GM18520 (cell line): ENCODE results near the gene CCNDBP1.

Experiments used
- ATAC-seq: cut with Tn5 transposase; IDR thresholded peaks from one replicate; pipeline ENCODE4 v1.9.1; 2021; ENCODE audit not compliant: unreplicated experiment

Gene CCNDBP1

GRCh38 chr15:43243020-43243645, 57.9 kb downstream of the CCNDBP1 start:
- no peak for ATAC-seq

DNA sequence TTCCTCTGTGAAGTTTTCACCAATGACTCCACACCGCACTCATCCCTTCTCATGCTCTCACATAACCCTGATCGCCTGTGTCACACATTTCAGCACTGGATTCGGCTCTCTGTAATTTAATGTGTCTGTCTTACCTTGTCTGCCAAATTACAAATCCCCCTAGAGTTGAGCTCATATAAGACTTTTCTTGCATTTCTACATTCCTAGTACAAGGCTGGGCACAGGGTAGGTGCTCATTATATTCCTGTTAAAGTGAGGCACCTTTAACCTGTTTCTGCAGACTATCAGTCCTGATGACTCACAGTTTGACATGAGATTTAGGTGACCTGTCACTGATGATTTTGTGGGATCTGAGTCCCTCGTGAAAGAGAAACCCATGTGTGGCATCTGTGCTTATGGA, 58.9 kb downstream of the CCNDBP1 start:
- ATAC-seq, result no peak

- no peak for ATAC-seq
These were observed 61.1 kb downstream of the CCNDBP1 start for GRCh38 chr15:43246261-43246774.
